Fibroblast of villous mesenchyme (primary cell): Measurements from ENCODE around the gene PEPD. TPM values are rescaled to one million over a fixed set of nuclear protein-coding genes. Genes with fewer than 3 reads are reported as not detected.

Experiments used
- DNase-seq: peaks from one replicate; pipeline ENCODE4 v3.0.0-alpha.2; 2010; ENCODE audit warnings: low read depth
- H3K4me3 ChIP-seq: 2 replicates; pipeline ENCODE4 v1.5.1; 2011; ENCODE audit warnings: low read depth, mild to moderate bottlenecking, low read length
- total RNA-seq: library from RNA; depleted of rRNA; stranded (reverse); fragments of >200 nt; gene quantifications from 2 replicates; pipeline ENCODE4 v1.2.3, GENCODE V29; 2012
- TF ChIP-seq, protein P1 (sequence below): IDR thresholded peaks from 2 replicates; pipeline ENCODE4 v1.5.1; 2012; ENCODE audit warnings: low read depth, mild to moderate bottlenecking, low read length; ENCODE audit not compliant: insufficient read depth

PEPD gene
- total RNA-seq, 1 donor, result 66.1 TPM

DNA sequence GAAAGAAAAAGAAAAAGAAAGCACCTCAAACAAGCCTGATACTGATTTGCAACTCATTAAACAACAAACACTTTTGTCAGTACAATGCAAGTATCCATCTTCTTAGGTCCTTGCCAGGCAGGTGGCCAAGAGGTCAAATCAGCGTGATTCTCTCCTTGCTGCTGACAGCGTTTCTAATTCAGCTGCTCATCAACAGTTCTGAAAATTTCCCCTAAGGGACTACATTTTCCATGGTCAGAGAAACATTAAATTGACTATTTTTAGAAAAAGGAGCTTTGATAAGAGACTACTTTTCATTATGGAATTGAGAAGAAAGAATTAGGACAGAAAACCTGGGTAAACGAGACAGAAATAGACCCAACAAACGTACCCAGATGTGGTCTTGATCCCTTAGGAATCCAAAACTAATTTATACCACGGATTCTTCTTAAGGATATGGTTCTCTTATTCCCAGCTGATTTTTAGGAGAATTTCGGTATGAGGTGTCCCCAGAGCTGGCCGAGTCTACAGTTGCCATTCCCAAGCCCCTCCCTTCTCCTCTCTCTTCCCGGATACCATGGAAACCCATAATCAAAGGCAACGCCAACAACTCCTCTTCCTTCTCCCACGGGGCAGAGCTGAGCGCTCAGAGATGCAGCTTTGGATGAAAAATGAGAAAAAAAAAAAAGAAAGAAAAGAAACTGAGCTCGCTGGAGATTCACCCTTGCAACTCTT lies 177.6 kb downstream of the PEPD start:
- DNase-seq, result no peak

DNA sequence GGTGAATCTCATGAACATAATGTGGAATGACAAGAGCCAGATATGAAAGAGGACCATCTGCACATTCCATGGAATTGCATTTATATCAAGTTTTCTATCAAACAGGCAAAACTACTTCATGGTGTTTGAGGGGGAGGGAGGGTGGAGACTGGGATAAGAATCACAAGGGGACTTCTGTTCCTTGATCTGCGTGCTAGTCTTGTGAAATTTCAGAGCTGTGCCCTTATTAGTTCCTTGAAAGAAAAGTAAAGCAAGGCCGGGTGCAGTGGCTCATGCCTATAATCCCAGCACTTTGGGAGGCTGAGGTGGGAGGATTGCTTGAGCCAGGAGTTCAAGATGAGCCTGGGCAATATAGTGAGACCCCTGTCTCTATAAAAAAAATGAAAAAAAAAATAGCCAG lies 178.3 kb downstream of the PEPD start:
- TF ChIP-seq, protein P1, sequence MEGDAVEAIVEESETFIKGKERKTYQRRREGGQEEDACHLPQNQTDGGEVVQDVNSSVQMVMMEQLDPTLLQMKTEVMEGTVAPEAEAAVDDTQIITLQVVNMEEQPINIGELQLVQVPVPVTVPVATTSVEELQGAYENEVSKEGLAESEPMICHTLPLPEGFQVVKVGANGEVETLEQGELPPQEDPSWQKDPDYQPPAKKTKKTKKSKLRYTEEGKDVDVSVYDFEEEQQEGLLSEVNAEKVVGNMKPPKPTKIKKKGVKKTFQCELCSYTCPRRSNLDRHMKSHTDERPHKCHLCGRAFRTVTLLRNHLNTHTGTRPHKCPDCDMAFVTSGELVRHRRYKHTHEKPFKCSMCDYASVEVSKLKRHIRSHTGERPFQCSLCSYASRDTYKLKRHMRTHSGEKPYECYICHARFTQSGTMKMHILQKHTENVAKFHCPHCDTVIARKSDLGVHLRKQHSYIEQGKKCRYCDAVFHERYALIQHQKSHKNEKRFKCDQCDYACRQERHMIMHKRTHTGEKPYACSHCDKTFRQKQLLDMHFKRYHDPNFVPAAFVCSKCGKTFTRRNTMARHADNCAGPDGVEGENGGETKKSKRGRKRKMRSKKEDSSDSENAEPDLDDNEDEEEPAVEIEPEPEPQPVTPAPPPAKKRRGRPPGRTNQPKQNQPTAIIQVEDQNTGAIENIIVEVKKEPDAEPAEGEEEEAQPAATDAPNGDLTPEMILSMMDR, result no peak

More for the DNA sequence above, 177.6 kb downstream of the PEPD start:
- TF ChIP-seq, protein P1, result no peak
- H3K4me3 ChIP-seq, result no peak overlapping the region

DNA sequence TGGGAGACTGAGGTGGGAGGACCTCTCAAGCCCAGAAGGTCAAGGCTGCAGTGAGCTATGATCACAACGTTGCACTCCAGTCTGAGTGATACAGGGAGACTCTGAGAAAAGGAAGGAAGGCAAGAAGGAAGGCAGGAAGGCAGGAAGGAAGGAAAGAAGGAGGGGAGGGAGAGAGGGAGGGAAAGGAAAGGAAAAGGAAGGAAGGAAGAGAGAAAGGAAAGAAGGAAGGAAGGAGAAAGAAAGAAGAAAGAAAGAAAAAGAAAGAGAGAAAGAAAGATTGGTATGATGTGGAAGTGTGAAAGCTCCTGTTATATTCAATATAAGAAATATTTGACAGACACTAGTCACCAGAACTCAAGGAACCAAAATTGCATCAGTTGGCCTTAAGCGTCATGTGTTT lies 180.6 kb downstream of the PEPD start:
- DNase-seq, result no peak
- TF ChIP-seq, protein P1, result no peak
- no peak overlapping the region for H3K4me3 ChIP-seq

More for the DNA sequence above, 178.3 kb downstream of the PEPD start:
- no peak for DNase-seq
- H3K4me3 ChIP-seq, result no peak overlapping the region

DNA sequence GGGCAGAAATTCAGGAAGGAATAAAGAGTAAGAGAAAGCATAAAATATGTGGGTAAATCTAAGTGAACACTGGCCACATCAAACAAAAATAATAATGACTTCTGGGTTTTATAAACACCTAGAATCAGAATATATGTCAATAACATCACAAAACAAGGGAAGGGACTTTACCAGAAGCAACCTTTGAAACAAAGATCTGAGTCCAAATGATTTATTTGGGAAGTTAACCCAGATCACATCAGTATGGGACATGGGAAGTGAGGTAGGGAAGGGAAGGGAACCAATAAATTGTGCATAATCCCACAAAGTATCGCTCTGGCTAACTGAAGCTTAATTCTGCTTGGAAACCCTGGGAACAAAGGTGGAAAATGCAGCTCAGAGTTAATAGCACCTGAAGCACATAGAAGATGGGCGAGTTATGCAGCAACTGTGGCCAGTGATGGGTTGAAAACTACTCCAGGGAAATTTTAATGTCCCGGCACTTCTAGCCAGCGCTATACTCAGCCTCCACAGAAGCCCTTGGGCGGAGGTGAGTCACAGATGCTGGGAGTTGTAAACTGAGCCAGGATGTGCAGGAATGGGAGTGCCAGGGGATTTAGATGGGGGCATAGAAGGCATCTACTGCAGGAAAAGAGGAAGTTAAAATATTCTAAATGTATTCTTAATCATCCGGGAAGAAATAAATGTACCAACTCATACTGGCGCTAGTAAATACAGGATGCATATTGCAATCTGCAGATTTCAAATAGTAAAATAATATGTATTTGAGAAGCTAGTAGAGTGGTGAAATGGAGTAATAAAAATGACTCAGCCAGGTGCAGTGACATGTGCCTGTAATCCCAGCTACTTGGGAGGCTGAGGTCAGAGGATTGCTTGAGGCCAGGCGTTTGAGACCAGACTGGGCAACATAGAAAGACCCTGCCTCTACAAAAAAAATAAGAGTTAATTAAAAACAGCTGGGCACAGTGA lies 182.3 kb downstream of the PEPD start:
- TF ChIP-seq, protein P1, result no peak
- no peak for DNase-seq
- H3K4me3 ChIP-seq, result no peak overlapping the region

Other genes starting within 250 kb of the PEPD start
- gene CEBPA, start 219.3 kb downstream of the PEPD start, total RNA-seq, result under 0.01 TPM in 1 of 2 replicates, not detected in the other
- gene CEBPG, start 148.1 kb downstream of the PEPD start, total RNA-seq, result 22.0 and 23.2 TPM in 2 replicates
- gene CHST8, start 100.2 kb upstream of the PEPD start, total RNA-seq, result not detected in 2 replicates